ENCODE results near the gene GNA12. TPM values are rescaled to one million over a fixed set of nuclear protein-coding genes. Genes with fewer than 3 reads are reported as not detected.

The GNA12 gene
- total RNA-seq, 1 experiment from 2014 or later: 35.5 TPM

- TF ChIP-seq CTCF (conservative IDR thresholded peaks at IDR 0.05; ENCODE audit: low read depth, low read length) (no peak), EZH2 (IDR thresholded peaks at IDR 0.05; ENCODE audit: borderline replicate concordance, low read depth, low read length, poor library complexity, severe bottlenecking) (no peak)
- Histone ChIP-seq H3K27me3 (replicated peaks; ENCODE audit: insufficient read depth, low read depth, low read length, poor library complexity) (no peaks in the 10 kb centered on the region), H3K4me1 (ENCODE audit: insufficient read depth, low read length, poor library complexity, severe bottlenecking) (peaks cover 35% of the 10 kb centered on the region), H3K9me3 (ENCODE audit: low read depth, low read length, poor library complexity, severe bottlenecking) (no peaks in the 10 kb centered on the region), H3K27ac (ENCODE audit: low read depth, low read length, poor library complexity, severe bottlenecking) (peak overlapping the region; percentile 25), H3K4me3 (ENCODE audit: low read depth, low read length, poor library complexity, severe bottlenecking) (no peak overlapping the region), H3K36me3 (ENCODE audit: insufficient read depth, low read length, poor library complexity, severe bottlenecking) (no peaks in the 10 kb centered on the region)
- no TSS peak for BruUV-seq (replicated peaks)
- CTCF ChIA-PET: interaction anchor here (1.0 to 1.1 kb wide), 2 partner anchors 10 to 26 kb away, joined by 3 read pairs; no protein-coding TSS in a partner anchor
- POLR2A ChIA-PET (ENCODE audit: low non-redundant PET): no interaction called here
- intact Hi-C loops (cut with micrococcal nuclease; ENCODE audit: unreplicated experiment): no loop called here
- no peak for DNase-seq (ENCODE audit: low spot score)
Measured at GRCh38 chr7:2761131-2761624, 82.9 kb downstream of the GNA12 start.

GRCh38 chr7:2760098-2760889 lies 83.8 kb downstream of the GNA12 start:
- H3K27ac ChIP-seq (ENCODE audit: low read depth, low read length, poor library complexity, severe bottlenecking): peak overlapping the region; percentile 41
- ChIA-PET CTCF (interaction anchor here (1.0 to 1.1 kb wide), 2 partner anchors 9 to 27 kb away, joined by 3 read pairs; no protein-coding TSS in a partner anchor), POLR2A (ENCODE audit: low non-redundant PET) (no interaction called here)
- H3K9me3 ChIP-seq (ENCODE audit: low read depth, low read length, poor library complexity, severe bottlenecking): no peaks in the 10 kb centered on the region
- H3K4me1 ChIP-seq (ENCODE audit: insufficient read depth, low read length, poor library complexity, severe bottlenecking): peaks cover 35% of the 10 kb centered on the region
- BruUV-seq (replicated peaks): no TSS peak
- no peaks in the 10 kb centered on the region for H3K36me3 ChIP-seq (ENCODE audit: insufficient read depth, low read length, poor library complexity, severe bottlenecking)
- H3K4me3 ChIP-seq (ENCODE audit: low read depth, low read length, poor library complexity, severe bottlenecking): no peak overlapping the region
- DNase-seq (ENCODE audit: low spot score): peak; percentile 49
- intact Hi-C loops (cut with micrococcal nuclease; ENCODE audit: unreplicated experiment): no loop called here
- H3K27me3 ChIP-seq (replicated peaks; ENCODE audit: insufficient read depth, low read depth, low read length, poor library complexity): no peaks in the 10 kb centered on the region
- TF ChIP-seq CTCF (conservative IDR thresholded peaks at IDR 0.05; ENCODE audit: low read depth, low read length) (peak; percentile 61), EZH2 (IDR thresholded peaks at IDR 0.05; ENCODE audit: borderline replicate concordance, low read depth, low read length, poor library complexity, severe bottlenecking) (no peak)

- H3K36me3 ChIP-seq (ENCODE audit: insufficient read depth, low read length, poor library complexity, severe bottlenecking): no peaks in the 10 kb centered on the region
- POLR2A ChIA-PET (ENCODE audit: low non-redundant PET): no interaction called here
- no peak for DNase-seq (ENCODE audit: low spot score)
- BruUV-seq (replicated peaks): no TSS peak
- CTCF ChIA-PET: no interaction called here
- peaks cover 35% of the 10 kb centered on the region for H3K4me1 ChIP-seq (ENCODE audit: insufficient read depth, low read length, poor library complexity, severe bottlenecking)
- H3K9me3 ChIP-seq (ENCODE audit: low read depth, low read length, poor library complexity, severe bottlenecking): no peaks in the 10 kb centered on the region
- TF ChIP-seq EZH2 (IDR thresholded peaks at IDR 0.05; ENCODE audit: borderline replicate concordance, low read depth, low read length, poor library complexity, severe bottlenecking) (no peak), CTCF (conservative IDR thresholded peaks at IDR 0.05; ENCODE audit: low read depth, low read length) (no peak)
- H3K4me3 ChIP-seq (ENCODE audit: low read depth, low read length, poor library complexity, severe bottlenecking): no peak overlapping the region
- peak overlapping the region; percentile 41 for H3K27ac ChIP-seq (ENCODE audit: low read depth, low read length, poor library complexity, severe bottlenecking)
- H3K27me3 ChIP-seq (replicated peaks; ENCODE audit: insufficient read depth, low read depth, low read length, poor library complexity): no peaks in the 10 kb centered on the region
- intact Hi-C loops (cut with micrococcal nuclease; ENCODE audit: unreplicated experiment): no loop called here
Measured at GRCh38 chr7:2759736-2760097, 84.4 kb downstream of the GNA12 start.

All from A673 (cell line).